HepG2 (cell line): Measurements from ENCODE around the gene EEF1AKMT3.

Experiments used
- TCF12 ChIP-seq, 2 experiments: fragments of 450-650 bp in 1 of 2; sonication (generic) in 1 of 2; formaldehyde crosslinking in 1 of 2; IDR thresholded peaks; 2 replicates each; pipeline versions ENCODE4 v1.6.1 to v1.8.0; 2017 to 2022; ENCODE audit warnings: antibody characterized with exemption in 1 of 2, mild to moderate bottlenecking in 1 of 2, missing genetic modification reagents in 1 of 2, moderate library complexity in 1 of 2
- TMF1 ChIP-seq: sonication (generic); formaldehyde crosslinking; IDR thresholded peaks from 2 replicates; pipeline ENCODE4 v1.8.1; 2022; ENCODE audit warnings: low read depth, missing genetic modification reagents

- TF ChIP-seq TMF1 (CRISPR knock-in tag) (no peak), TCF12 (IDR thresholded peaks at IDR 0.05) (no peak), TCF12 (CRISPR knock-in tag; IDR thresholded peaks at IDR 0.05) (no peak)
Observed at GRCh38 chr12:57829025-57829777, 56.8 kb downstream of the EEF1AKMT3 start.
